Measurements from ENCODE around the gene OPTC.
"Not testable (repeated sequence)": the region's sequence is repeated elsewhere in the genome, so short reads cannot be mapped to it uniquely, and the experiment has no call there.

The OPTC gene

GRCh38 chr1:203517426-203518110, 23.6 kb downstream of the OPTC start:
- DNase-seq (ENCODE audit: low read depth): no peak

DNA sequence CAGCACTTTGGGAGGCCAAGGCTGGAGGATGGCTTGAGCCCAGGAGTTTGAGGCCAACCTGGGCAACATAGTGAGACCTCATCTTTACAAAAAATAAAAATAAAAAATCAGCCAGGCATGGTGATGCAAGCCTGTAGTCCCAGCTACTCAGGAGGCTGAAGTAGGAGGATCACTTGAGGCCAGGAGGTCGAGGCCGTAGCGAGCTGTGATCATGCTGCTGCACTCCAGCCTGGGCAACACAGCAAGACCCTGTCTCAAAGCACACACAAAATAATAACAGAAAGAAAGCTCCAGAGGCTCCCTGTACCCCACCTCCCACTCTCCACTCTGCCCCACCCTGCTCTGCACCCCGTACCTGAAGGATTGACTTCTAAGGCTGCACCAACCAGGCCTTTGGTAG, 24.2 kb downstream of the OPTC start:
- not testable (repeated sequence) for DNase-seq (ENCODE audit: low read depth)

GRCh38 chr1:203518541-203518940, 24.6 kb downstream of the OPTC start:
- no peak for DNase-seq (ENCODE audit: low read depth)

- no peak for DNase-seq (ENCODE audit: low read depth)
These were observed 25.3 kb downstream of the OPTC start for GRCh38 chr1:203519053-203519840.

GRCh38 chr1:203519896-203520295, 25.9 kb downstream of the OPTC start:
- DNase-seq (ENCODE audit: low read depth): no peak

GRCh38 chr1:203520315-203520714, 26.4 kb downstream of the OPTC start:
- DNase-seq (ENCODE audit: low read depth): no peak

- no peak for DNase-seq (ENCODE audit: low read depth)
These were observed 27.3 kb downstream of the OPTC start for GRCh38 chr1:203521074-203521794.

GRCh38 chr1:203521812-203522211, 27.9 kb downstream of the OPTC start:
- DNase-seq (ENCODE audit: low read depth): no peak

DNA sequence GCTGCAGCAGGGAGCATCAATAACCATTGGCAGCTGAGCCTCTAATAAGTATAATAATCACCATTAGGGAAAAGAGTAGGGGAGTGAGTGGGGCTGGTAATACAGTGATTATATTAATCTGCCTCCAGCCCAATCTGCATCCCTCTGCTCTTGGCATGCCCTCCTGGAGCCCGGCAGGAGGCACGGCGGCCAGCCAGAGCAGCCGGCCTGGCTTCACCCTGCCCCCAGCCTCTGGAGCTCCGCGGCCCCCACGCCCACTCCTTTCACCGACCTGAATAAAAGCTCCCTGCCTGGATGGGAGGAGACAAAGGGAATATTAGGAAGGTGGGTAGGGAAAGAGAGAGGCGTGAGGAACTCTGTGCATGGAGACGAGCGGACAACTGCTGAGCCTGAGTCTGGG, 28.3 kb downstream of the OPTC start:
- DNase-seq (ENCODE audit: low read depth): no peak

- DNase-seq (ENCODE audit: low read depth): no peak
These were observed 29.7 kb downstream of the OPTC start for GRCh38 chr1:203523667-203524066.

- DNase-seq (ENCODE audit: low read depth): no peak
These were observed 30.2 kb downstream of the OPTC start for GRCh38 chr1:203524152-203524551.

GRCh38 chr1:203524824-203525223, 30.9 kb downstream of the OPTC start:
- no peak for DNase-seq (ENCODE audit: low read depth)

DNA sequence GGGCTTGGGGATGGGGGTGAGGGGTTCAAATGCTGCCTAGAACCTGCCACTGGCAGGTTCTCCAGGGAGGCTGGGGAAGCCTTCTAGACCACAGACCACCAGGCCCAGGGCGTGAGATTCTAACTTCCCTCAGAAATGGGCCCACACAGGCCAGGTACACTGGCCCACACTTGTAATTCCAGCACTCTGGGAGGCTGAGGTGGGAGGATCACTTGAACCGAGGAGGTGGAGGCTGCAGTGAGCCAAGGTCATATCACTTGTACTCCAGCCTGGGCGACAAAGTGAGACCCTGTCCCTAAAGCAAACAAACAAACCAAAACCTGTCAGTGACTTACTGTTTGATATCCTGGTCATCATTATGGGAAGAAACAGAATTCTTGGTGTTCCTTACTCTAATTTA, 31.7 kb downstream of the OPTC start:
- no peak for DNase-seq (ENCODE audit: low read depth)

GRCh38 chr1:203526130-203526529, 32.2 kb downstream of the OPTC start:
- DNase-seq (ENCODE audit: low read depth): no peak

GRCh38 chr1:203526572-203526971, 32.6 kb downstream of the OPTC start:
- DNase-seq (ENCODE audit: low read depth): no peak

DNA sequence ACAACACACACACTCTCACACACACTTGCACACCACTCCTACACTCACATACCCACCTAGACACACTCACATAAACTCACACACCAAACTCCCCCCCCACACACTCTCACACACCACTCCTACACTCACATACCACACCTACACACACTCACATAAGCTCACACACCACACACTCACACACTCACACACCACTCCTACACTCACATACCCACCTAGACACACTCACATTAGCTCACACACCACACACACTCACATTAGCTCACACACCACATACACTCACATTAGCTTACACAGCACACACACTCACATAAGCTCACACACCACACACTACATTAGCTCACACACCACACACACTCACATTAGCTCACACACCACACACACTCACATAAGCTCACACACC, 33.1 kb downstream of the OPTC start:
- no peak for DNase-seq (ENCODE audit: low read depth)

DNA sequence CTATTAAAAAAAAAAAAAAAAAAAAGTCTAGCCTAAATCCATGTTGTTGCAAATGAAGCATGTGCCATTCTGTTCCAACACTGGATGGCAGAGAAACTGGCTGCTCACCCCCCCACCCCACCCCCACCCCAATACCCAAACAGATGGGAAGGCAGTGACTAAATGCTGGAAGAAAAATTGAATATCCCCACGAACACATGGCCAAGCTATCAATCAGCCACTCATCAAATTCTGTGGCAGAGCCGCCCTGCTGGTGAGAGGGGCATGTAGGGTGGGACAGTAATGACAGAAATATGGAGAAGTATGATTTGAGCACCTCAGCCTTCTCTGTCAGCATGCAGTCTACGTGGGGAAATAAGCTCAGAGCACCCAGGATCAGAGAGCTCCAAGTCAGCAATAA, 34.1 kb downstream of the OPTC start:
- DNase-seq (ENCODE audit: low read depth): no peak

- DNase-seq (ENCODE audit: low read depth): no peak
These were observed 35.3 kb downstream of the OPTC start for GRCh38 chr1:203528976-203529835.

DNA sequence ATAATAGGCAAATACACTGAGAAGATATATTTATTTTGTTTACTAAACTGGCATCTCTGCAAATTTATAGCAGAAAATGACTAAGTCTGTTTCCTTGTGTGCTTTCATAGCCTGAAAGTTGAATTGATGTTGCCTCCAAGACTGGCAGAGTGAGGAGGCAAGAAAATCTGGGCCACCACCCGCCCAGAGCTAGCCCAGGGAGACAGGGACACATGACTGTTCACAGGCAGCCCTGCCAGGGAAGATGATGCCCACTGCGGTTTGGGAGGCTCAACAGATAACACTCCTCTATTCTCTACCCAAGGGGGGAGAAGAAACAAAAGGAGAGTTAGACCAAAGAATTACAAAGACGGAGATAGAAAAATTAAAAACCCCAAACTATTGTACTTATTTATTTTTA, 37.1 kb downstream of the OPTC start:
- DNase-seq (ENCODE audit: low read depth): no peak

- DNase-seq (ENCODE audit: low read depth): peak; percentile 51
These were observed 40.1 kb downstream of the OPTC start for GRCh38 chr1:203534012-203534411.

DNA sequence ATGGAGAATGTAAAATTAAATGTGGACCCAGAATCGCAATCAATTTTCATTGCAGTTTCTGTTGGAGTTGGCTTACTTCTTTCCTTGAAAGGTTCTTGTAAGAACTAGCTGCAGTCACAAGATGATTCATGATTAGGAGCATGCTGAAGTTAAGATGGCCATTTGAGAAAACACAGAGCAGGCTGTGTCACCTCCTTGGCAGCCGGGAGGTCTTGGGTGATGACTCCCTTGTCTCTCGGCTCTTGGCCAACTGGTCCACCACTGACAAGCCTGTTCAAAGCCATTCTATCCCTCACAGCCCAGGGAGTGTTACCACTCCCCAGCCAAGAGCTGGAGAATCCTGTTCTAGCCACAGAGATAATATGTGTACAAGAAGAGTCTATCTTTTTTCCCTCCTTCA, 40.6 kb downstream of the OPTC start:
- peak; percentile 100 for DNase-seq (ENCODE audit: low read depth)

DNA sequence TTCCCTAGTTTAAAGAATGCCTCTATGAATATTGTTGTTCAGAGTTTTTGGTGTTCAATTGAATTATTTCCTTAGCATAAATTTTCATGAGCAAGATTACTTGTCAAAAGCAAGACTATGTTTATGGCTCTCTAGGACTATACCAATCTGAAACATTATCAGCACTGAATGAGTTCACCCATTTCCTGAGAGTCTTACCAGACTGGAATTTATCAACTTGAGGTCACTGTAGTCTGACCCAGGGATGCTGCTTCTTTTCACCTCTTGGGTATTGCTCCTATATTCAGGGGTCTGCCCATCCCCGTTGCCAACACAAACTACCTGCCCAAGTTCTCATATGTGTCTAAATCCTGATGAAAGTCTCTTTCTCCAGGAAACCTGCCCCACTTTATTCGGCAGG, 42.6 kb downstream of the OPTC start:
- peak; percentile 93 for DNase-seq (ENCODE audit: low read depth)
